IPS-18c (cell line): ENCODE data around the gene HBM.
A peak's percentile ranks its signal among the peaks of the same experiment; 100 is the strongest.
"Not testable (repeated sequence)": the region's sequence is repeated elsewhere in the genome, so short reads cannot be mapped to it uniquely, and the experiment has no call there.

Source experiments
- H3K4me3 ChIP-seq: 2 replicates; pipeline ENCODE4 v1.7.0; 2013; ENCODE audit warnings: low read depth, mild to moderate bottlenecking, low read length, moderate library complexity; ENCODE audit not compliant: insufficient read depth
- H3K9me3 ChIP-seq: one replicate; pipeline ENCODE4 v1.6.1; 2013; ENCODE audit warnings: mild to moderate bottlenecking, low read length, moderate library complexity; ENCODE audit not compliant: control insufficient read depth, insufficient read depth

HBM gene, protein sequence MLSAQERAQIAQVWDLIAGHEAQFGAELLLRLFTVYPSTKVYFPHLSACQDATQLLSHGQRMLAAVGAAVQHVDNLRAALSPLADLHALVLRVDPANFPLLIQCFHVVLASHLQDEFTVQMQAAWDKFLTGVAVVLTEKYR

DNA sequence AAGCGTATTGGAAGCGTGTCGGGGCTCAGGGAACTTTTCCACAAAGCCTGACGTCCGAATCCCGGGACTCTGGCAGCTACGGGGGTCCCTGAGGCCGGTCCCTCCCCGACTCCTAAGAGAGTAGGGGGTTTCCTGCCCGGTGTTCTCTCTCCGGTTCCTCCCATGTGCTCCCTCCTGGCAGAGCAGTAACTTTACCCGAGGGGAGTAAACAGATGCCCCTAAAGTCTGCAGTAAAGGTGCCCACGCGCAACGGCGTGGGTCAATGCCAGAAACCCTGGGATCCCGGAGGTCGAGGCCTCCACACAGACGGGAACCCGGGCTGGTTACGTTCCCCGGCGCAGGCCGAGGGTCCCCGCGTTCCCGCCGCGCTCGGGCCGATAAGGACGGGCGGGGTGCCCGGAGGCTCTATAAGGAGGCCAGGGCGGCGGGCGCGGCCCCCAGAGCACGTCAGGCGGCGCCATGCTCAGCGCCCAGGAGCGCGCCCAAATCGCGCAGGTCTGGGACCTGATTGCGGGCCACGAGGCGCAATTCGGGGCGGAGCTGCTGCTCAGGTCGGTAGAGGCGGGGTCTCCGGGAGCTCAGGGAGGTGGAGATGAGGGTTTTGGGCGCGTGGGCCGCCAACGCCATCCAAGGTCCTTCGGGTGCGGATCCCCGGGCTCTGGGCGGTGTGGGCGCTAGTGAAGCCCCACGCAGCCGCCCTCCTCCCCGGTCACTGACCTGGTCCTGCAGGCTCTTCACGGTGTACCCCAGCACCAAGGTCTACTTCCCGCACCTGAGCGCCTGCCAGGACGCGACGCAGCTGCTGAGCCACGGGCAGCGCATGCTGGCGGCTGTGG lies at the start of gene HBM:
Gene HBM, plus strand, starts transcription at position 440 of the 836 bp plus-strand sequence. Its CDS starts 20 bp downstream, at position 460.
- Histone ChIP-seq H3K9me3 (peaks cover 2% of the 10 kb centered on the region), H3K4me3 (peak within 1 kb of the TSS; percentile 40)

DNA sequence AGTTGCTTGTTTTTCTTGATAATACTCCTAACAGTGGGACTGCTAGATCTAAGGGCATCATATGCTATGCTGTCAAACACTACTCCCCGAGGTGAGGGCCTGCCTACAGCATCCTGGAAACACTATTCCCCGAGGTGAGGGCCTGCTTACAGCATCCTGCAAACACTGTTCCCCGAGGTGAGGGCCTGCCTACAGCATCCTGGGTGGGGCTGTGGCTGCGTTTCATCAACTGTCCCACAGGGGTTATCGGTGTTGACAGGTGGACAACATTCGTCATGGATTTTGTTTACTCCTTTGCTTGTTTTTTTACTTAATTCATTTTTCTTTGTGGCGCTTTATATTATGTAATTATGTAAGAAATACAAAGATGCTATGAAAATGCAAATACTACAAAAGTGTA lies 49.8 kb upstream of the HBM start:
- H3K4me3 ChIP-seq: no peak overlapping the region
- no peaks in the 10 kb centered on the region for H3K9me3 ChIP-seq

DNA sequence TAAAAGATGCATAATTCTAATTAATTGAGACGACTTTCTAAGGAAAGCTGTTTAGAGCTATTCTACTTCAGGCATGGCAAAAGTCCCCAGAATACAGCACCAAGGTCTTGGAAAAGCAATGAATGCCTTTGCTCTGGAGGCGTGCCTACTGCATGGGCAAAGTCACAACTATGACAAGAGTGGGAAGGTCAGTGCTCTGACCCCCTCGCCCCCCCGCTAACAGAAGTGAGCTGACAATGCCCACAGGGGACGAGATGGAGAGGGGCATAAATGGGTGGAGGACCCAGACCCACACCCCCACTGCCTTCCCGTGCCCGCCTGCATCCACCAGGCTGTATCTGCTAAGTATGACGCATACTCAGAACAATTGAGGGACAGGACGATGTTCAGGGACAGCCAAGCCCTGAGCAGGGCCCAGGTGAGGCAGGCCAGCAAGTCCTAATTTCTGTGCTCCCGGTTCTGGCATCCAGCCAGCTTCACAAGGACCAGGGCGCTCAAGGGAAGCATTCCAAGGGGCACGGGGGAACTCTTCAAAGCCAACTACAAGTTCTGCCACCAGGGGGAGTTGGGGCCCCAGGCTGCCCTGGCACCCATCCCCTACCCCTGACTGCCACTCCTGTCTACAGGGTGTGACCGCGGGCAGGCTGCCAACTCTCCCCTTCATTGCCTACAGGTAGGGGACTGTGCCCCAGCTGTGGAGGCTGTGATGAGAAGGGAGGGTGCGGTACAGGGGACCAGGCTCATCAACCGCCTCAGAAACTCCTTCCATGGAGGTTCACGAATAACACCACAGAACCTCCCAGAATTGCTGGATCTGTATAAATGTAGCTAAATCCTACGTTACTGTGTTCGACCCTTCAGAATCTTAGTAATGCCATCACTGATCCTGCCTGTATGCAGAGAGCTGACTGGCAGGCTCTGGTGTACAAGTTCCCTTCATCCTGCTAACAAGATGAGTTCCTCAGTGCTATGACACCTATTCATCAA lies 48.1 kb upstream of the HBM start:
- no peak overlapping the region for H3K4me3 ChIP-seq
- H3K9me3 ChIP-seq: no peaks in the 10 kb centered on the region

DNA sequence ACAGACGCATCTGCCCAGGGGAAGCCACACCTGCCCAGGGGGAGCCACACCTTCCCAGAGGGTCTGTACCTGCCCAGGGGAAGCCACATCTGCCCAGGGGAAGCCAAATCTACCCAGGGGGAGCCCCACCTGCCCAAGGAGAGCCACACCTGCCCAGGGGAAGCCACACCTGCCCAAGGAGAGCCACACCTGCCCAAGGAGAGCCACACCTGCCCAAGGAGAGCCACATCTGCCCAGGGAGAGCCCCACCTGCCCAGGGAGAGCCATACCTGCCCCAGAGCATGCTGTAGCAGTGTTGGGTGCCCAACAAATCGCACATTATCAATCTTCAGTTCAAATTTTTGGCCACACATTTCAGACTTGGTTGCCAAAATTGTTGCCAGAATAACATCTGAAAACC lies 46.9 kb upstream of the HBM start:
- Histone ChIP-seq H3K9me3 (no peaks in the 10 kb centered on the region), H3K4me3 (no peak overlapping the region)

DNA sequence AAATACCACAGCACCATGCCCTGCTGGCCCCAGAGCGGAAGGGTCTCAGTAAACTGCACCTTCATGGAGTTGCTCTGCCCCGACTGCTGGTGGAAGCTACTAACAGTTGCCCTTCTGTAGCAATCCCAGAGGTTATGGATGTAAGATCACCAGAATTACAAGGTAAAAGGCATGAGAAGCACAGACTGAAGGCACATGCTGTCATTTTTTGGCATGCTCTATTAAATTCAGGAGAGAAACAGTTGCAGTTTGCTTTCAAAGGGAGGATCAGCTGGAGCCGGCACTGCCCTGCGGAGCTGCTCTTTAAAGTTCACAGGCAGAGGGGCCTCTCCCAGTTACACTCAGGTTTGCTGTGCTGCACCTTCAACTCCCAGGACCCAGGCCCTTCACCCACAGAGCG lies 46.5 kb upstream of the HBM start:
- Histone ChIP-seq H3K4me3 (no peak overlapping the region), H3K9me3 (no peaks in the 10 kb centered on the region)

DNA sequence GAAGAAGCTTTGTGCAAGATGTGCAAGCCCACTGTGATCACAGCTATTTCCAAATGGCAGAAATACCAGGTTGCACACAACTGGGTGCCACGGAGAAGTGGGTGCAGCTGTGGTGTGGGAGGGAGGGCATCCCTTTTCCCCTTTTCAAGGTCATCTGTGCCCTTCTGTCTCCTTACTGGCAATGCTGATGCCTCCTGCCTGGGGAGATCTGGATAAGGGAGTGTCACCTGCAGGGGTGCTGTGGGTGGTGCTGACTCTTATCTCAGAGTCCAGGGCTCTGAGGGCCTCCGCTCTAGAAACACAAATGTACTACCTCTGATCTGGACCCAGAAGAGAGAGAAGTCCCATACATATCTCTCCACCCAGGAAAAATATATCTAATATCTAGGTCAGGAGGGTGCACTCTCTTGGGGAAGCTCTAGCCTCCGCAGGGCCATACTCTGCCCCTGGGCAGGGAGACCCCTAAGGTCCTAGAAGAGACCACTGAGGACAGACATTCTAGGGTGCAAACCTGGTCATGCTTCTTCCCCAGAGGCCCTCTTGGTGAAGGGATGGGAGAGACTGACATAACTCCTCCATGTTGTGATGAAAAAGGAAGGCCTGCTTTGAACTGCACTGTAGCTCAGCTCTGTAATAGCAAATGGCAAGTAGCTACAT lies 45.8 kb upstream of the HBM start:
- no peaks in the 10 kb centered on the region for H3K9me3 ChIP-seq
- H3K4me3 ChIP-seq: no peak overlapping the region

DNA sequence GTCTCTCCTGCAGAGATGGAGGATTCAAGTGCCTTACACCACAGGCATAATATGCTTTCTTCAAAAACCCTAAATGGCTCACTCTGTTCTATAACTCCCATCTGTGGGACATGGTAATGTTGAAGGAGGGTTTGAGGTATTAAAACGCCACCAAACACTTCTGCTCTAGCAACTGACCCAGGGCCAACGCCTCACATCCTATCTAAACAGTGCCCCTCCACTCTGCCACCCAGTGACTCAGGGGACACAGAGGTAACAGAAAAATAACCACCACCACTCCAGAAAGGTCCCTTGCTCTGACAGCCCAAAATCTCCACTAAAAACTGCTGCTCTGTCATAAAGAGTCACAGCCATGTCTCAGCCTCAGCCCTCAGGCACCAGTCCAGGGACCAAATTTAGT lies 45.0 kb upstream of the HBM start:
- no peaks in the 10 kb centered on the region for H3K9me3 ChIP-seq

DNA sequence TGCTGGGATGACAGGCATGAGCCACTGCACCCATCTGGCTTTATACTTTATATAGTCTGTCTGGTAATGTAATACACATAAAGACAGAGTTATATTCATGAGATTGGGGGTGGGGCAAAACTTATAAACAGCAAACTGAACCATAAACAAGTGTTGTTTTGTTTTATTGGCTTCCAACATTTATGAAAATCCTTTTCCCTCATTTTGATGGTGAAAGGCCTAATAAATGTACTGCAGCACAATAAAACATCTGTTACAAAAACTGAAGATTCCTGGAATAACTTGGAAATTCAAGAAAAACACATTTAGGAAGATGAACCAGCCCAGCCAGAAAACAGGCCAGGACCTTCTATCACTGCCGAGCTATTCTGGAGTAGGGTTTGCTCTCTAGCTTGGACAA lies 43.4 kb upstream of the HBM start:
- Histone ChIP-seq H3K4me3 (no peak overlapping the region), H3K9me3 (no peaks in the 10 kb centered on the region)

More for the DNA sequence above, 45.0 kb upstream of the HBM start:
- H3K4me3 ChIP-seq: no peak overlapping the region

DNA sequence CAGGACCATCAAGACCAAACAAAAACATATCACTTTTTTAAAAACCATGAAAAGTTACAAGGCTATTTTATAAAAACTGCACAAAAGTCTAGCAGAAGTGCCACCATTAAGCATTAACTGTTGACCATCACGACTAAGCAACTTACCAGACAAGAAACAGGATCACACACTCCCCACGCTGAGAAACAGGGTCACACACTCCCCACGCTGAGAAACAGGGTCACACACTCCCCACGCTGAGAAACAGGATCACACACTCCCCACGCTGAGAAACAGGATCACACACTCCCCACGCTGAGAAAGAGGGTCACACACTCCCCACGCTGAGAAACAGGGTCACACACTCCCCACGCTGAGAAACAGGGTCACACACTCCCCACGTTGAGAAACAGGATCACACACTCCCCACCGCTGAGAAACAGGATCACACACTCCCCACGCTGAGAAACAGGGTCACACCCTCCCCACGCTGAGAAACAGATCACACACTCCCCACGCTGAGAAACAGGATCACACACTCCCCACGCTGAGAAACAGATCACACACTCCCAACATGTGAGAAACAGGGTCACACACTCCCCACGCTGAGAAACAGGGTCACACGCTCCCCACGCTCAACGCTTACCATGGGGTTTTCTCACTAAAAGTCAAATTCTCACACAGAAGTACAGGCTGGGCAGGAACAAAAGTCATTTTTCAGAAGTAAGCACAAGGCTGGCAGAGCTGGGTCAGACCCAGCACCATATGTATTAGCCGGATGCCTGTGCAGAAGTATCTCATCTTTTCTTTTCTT lies 42.0 kb upstream of the HBM start:
- H3K4me3 ChIP-seq, H3K9me3 ChIP-seq: not testable (repeated sequence)

DNA sequence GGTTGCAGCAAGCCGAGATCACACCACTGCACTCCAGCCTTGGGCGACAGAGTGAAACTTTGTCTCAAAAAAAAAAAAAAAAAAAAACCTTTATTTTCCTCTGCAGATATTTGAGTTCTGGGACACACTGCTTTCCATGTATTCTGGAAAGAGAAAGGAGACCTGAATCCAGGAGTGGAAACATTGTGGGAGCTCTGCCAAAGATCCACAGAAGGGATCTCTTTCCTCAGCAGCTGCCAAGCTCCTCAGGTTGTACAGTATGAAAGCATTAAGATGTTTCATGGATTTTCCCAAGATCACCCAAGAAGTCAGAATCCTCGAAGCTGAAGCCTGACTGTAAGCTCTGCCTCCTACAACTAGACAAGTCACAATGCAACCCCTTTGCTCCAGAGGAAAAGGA lies 40.8 kb upstream of the HBM start:
- Histone ChIP-seq H3K9me3 (peaks cover 3% of the 10 kb centered on the region), H3K4me3 (no peak overlapping the region)

DNA sequence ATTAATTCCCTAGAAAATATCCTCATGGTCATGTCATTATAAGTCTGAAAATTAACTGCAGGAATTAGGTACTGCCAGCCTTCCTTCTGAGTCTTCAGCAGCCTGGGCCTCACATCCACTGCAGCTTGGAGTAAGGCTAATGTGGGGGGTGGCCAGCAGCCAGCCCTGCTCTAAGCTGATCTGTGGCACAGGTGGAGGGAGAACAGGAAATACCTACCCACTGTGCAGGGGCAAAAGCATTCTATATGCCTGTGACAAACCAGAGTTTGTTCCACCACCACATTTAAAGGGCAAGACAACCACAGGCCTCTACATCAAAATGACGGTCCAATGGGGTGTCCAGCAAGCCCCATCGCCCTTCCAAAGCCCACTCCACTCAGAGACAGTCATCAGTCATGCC lies 36.7 kb upstream of the HBM start:
- no peak overlapping the region for H3K4me3 ChIP-seq
- H3K9me3 ChIP-seq: peaks cover 3% of the 10 kb centered on the region

DNA sequence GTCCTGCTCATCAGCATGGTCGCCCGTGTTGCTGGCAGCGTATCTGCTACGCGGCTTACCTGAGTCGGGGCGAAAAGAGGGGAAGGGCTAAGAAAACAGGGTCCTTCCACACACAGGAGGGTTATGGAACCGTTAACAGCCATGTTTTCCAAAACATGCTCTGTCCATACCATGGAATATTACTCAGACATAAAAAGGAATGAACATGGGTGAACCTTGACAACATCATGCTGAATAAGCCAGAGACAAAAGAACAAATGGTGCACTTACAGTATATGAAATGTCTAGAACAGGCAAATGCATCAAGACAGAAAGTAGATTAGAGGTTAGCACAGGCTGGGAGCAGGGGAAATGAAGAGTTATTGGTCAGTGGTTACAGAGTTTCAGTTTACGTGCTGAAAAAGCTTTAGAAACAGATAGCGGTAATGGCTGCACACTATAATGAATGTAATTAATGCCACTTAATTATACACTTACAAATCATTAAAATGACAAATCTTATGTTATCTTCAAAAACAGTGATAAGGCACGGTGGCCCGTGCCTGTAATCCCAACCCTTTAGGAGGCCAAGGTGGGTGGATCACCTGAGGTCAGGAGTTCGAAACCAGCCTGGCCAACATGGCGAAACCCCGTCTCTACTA lies 35.1 kb upstream of the HBM start:
- Histone ChIP-seq H3K9me3 (peaks cover 3% of the 10 kb centered on the region), H3K4me3 (no peak overlapping the region)

DNA sequence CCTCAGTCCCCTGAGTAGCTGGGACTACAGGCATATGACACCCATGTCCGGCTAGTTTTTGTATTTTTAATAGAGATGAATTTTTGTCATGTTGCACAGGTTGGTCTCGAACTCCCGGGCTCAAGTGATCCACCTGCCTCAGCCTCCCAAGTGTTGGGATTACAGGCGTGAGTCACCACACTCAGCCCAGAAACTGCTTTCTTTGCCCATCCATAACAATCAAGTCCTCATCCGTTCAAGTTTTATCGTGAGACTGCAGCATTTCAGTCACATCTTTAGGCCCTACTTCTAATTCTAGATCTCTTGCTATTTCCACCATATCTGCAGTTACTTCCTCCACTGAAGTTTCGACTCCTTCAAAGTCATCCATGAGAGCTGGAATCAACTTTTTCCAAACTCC lies 33.7 kb upstream of the HBM start:
- peaks cover 3% of the 10 kb centered on the region for H3K9me3 ChIP-seq
- no peak overlapping the region for H3K4me3 ChIP-seq

DNA sequence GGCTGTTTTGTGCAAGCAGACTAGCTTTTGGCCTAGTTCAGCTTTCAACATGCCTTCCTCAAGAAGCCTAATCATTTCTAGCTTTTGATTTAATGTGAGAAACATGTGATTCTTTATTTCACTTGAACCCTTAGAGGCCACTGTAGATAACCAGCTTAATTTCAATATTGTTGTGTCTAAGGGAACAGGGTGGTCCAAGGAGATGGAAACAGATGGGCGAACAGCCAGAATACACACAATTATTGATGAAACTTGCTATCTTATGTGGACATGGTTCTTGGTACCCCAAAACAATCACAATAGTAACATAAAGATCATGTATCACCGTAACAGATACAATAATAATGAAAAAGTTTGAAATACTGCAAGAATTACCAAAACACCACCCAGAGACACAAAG lies 32.1 kb upstream of the HBM start:
- Histone ChIP-seq H3K9me3 (no peaks in the 10 kb centered on the region), H3K4me3 (no peak overlapping the region)

DNA sequence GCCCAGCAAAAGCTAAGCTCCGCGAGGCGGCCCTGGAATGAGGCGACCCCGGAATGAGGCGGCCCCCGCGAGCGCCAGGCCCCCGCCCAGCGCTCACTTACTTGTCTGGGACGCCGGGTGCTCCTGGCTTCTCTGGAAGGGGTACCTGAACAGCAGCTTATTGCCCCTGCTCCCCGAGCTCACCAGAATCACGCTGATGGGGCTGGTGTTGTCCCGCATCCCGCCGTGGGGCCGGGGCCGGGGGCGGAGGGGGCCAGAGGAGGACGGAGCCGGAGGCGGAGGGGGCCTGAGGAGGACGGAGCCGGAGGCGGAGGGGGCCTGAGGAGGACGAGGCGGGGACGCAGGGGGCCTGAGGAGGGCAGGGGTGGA lies 27.7 kb upstream of the HBM start:
- H3K4me3 ChIP-seq: peak overlapping the region; percentile 68
- H3K9me3 ChIP-seq: no peaks in the 10 kb centered on the region

DNA sequence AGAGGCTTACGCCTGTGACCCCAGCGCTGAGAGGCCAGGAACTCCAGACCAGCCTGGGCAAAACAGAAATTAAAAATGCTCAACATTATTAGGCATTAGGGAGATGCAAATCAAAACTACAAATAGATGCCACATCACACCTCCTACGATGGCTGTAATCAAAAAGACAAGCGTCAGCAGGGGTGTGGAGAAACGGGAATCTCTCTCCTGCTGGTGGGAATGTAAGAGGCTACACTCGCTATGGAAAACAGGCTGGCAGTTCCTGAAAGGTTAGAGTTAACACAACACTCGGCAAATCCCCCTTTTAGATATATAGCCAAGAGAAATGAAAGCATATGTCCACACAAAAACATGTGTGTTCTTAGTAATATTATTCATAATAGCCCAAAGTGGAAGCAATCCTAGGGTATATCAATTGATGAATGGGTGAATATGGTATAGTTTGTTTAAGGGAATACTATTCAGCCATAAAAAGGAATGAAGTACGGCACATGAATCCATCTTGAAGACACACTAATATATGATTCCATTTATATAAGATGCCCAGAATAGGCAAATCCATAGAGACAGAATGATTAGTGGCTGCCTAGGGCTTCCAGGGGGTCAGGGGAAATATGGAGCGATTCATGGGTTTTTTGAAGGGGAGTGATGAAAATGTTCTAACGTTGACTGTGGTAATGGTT lies 25.5 kb upstream of the HBM start:
- no peaks in the 10 kb centered on the region for H3K9me3 ChIP-seq
- no peak overlapping the region for H3K4me3 ChIP-seq
